HEK293 (cell line): Measurements from ENCODE around the gene SYNE2.

ENCODE experiments used
- CTCF ChIP-seq: fragments of 450-650 bp; formaldehyde crosslinking; IDR thresholded peaks from 2 replicates; pipeline ENCODE4 v1.5.1; 2016; ENCODE audit warnings: missing biosample characterization, missing genetic modification characterization
- SCRT2 ChIP-seq: fragments of 450-650 bp; formaldehyde crosslinking; IDR thresholded peaks from 2 replicates; pipeline ENCODE4 v1.5.1; 2016; ENCODE audit warnings: missing biosample characterization, missing genetic modification characterization
- ZNF174 ChIP-seq: fragments of 450-650 bp; formaldehyde crosslinking; IDR thresholded peaks from 2 replicates; pipeline ENCODE4 v1.5.0; 2017; ENCODE audit warnings: missing biosample characterization, mild to moderate bottlenecking, missing genetic modification characterization
- ZNF335 ChIP-seq: fragments of 450-650 bp; formaldehyde crosslinking; conservative IDR thresholded peaks from 2 replicates; pipeline ENCODE4 v1.5.1; 2016; ENCODE audit warnings: missing biosample characterization, missing genetic modification characterization
- ZNF449 ChIP-seq: fragments of 450-650 bp; formaldehyde crosslinking; IDR thresholded peaks from 2 replicates; pipeline ENCODE4 v1.5.1; 2017; ENCODE audit warnings: missing biosample characterization, mild to moderate bottlenecking, missing genetic modification characterization, moderate library complexity
- ZNF654 ChIP-seq: fragments of 450-650 bp; formaldehyde crosslinking; IDR thresholded peaks from 2 replicates; pipeline ENCODE4 v1.5.1; 2016; ENCODE audit warnings: low read depth, missing biosample characterization, missing genetic modification characterization
- ZSCAN23 ChIP-seq: fragments of 450-650 bp; formaldehyde crosslinking; IDR thresholded peaks from 2 replicates; pipeline ENCODE4 v1.5.1; 2016; ENCODE audit warnings: missing biosample characterization, missing genetic modification characterization
- TF ChIP-seq, protein P1 (sequence below): fragments of 450-650 bp; formaldehyde crosslinking; IDR thresholded peaks from 2 replicates; pipeline ENCODE4 v1.5.1; 2016; ENCODE audit warnings: missing biosample characterization, missing genetic modification characterization, low read depth
- TF ChIP-seq, protein P2 (sequence below): fragments of 450-650 bp; formaldehyde crosslinking; IDR thresholded peaks from 2 replicates; pipeline ENCODE4 v1.5.1; 2016; ENCODE audit warnings: missing biosample characterization, missing genetic modification characterization, low read depth

DNA sequence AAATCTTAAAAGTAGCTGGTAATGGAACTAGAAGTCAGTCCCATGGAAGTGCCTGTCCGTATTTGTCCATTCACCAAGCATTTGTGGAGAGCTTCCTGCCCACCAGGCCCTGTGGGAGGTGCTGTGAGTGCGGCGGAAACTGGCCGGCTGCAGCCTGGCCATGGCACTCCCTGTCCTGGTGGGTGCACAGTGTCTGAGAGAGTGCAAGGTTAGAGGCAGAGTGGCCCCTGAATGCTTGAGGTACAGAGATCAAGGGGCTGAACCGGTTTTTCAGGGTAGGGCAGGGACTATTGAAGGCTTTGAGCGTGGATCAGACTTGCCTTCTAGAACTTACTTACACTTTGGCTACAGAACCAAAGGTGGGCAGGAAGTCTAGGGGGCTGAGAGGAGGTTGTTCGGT is 348.5 kb downstream of the SYNE2 start:
- TF ChIP-seq, protein P1, sequence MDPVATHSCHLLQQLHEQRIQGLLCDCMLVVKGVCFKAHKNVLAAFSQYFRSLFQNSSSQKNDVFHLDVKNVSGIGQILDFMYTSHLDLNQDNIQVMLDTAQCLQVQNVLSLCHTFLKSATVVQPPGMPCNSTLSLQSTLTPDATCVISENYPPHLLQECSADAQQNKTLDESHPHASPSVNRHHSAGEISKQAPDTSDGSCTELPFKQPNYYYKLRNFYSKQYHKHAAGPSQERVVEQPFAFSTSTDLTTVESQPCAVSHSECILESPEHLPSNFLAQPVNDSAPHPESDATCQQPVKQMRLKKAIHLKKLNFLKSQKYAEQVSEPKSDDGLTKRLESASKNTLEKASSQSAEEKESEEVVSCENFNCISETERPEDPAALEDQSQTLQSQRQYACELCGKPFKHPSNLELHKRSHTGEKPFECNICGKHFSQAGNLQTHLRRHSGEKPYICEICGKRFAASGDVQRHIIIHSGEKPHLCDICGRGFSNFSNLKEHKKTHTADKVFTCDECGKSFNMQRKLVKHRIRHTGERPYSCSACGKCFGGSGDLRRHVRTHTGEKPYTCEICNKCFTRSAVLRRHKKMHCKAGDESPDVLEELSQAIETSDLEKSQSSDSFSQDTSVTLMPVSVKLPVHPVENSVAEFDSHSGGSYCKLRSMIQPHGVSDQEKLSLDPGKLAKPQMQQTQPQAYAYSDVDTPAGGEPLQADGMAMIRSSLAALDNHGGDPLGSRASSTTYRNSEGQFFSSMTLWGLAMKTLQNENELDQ (tag by site-specific recombination) = no peak
- TF ChIP-seq CTCF (tag by site-specific recombination) (no peak), ZSCAN23 (tag by site-specific recombination) (no peak), ZNF335 (tag by site-specific recombination) (no peak), ZNF174 (tag by site-specific recombination) (no peak), SCRT2 (tag by site-specific recombination) (no peak), ZNF654 (tag by site-specific recombination) (no peak), ZNF449 (tag by site-specific recombination) (no peak)
- TF ChIP-seq, protein P2, sequence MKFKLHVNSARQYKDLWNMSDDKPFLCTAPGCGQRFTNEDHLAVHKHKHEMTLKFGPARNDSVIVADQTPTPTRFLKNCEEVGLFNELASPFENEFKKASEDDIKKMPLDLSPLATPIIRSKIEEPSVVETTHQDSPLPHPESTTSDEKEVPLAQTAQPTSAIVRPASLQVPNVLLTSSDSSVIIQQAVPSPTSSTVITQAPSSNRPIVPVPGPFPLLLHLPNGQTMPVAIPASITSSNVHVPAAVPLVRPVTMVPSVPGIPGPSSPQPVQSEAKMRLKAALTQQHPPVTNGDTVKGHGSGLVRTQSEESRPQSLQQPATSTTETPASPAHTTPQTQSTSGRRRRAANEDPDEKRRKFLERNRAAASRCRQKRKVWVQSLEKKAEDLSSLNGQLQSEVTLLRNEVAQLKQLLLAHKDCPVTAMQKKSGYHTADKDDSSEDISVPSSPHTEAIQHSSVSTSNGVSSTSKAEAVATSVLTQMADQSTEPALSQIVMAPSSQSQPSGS (tag by site-specific recombination) = no peak
